ENCODE measurements around the gene PRKAA1. TPM values are rescaled to one million over a fixed set of nuclear protein-coding genes. Genes with fewer than 3 reads are reported as not detected.

PRKAA1 gene
- total and polyA plus RNA-seq, 5 experiments from 2014 or later = 33.8 to 115 (median 36.8) TPM

DNA sequence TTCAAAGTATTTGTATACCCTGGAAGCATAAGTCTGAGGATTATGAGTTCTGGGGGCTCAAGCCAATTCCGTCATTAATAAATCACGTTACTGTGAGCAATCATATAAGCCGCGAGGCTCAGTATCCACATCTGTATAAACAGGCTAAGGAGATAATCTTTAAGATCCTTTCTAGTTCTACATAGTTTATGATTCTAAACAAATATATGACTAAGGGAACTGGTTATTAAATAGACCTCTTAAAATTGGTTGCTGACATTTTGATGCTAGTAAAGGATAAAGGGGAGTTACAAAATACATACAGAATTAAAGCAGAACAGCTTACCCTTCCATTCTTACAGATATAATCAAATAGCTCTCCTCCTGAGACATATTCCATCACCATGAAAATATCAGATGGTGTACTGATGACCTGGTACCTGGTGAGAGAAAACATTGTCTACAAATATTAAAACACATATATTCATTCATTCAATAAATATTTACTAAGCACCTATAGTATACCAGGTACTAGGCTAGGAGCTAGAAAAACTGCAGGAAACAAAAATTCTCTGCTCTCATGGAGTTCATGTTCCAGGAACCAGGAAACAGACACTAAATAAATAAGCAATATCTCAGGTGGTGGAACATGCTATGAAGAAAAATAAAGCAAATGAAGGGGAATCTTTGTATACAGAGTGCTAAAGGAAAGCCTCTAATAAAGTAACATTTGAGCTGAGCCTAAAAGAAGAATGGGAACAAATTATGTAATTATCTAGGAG lies 22.9 kb downstream of the PRKAA1 start:
- POLR2A ChIA-PET = no interaction called here
- no peak overlapping the region for H3K4me3 Mint-ChIP-seq
- H3K4me1 Mint-ChIP-seq = peaks cover 12 to 24% (median 15%) of the 10 kb centered on the region in 4 donors
- H3K9me3 Mint-ChIP-seq = no peaks in the 10 kb centered on the region
- peak overlapping the region in 2 of 10 donors; percentile 16 to 36 for H3K27ac Mint-ChIP-seq
- no peaks in the 10 kb centered on the region for H3K27me3 Mint-ChIP-seq
- peaks cover 0 to 70% (median 3%) of the 10 kb centered on the region in 3 donors for H3K36me3 Mint-ChIP-seq
- DNase-seq (no peak), ATAC-seq (no peak)

DNA sequence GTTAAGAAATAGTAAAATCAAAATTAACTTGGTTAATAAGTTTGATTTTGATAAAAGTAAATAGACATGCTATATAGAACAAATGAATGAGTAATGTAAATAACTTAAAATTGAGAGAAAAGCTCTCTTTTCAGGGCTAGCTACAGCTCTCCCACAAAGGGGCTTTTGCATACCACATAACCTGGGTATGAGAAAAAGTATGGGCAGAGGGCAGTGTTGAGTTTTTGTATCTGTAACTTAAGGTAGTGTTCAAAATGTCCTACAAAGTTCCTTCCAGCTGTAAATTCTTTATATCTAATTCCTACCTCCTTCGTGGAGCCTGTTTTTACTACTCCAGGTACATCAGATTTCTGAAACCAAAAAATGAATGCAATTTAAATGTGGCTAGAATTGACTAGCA lies 23.6 kb downstream of the PRKAA1 start:
- no peaks in the 10 kb centered on the region for H3K27me3 Mint-ChIP-seq
- POLR2A ChIA-PET = no interaction called here
- peaks cover 11 to 19% (median 12%) of the 10 kb centered on the region in 4 donors for H3K4me1 Mint-ChIP-seq
- no peak overlapping the region for H3K4me3 Mint-ChIP-seq
- ATAC-seq (peak in 1 of 2 donors; percentile 44), DNase-seq (no peak)
- no peaks in the 10 kb centered on the region for H3K9me3 Mint-ChIP-seq
- peak overlapping the region in 1 of 10 donors; percentile 47 for H3K27ac Mint-ChIP-seq
- H3K36me3 Mint-ChIP-seq = peaks cover 0 to 72% (median 3%) of the 10 kb centered on the region in 3 donors

GRCh38 chr5:40770764-40771163 lies 27.4 kb downstream of the PRKAA1 start:
- H3K9me3 Mint-ChIP-seq = no peaks in the 10 kb centered on the region
- peaks cover 0 to 4% (median under 1%) of the 10 kb centered on the region in 4 donors for H3K4me1 Mint-ChIP-seq
- POLR2A ChIA-PET = no interaction called here
- H3K27me3 Mint-ChIP-seq = no peaks in the 10 kb centered on the region
- peaks cover 0 to 77% (median 3%) of the 10 kb centered on the region in 3 donors for H3K36me3 Mint-ChIP-seq
- ATAC-seq (no peak), DNase-seq (no peak)
- H3K4me3 Mint-ChIP-seq = no peak overlapping the region
- peak overlapping the region in 1 of 10 donors; percentile 69 for H3K27ac Mint-ChIP-seq

DNA sequence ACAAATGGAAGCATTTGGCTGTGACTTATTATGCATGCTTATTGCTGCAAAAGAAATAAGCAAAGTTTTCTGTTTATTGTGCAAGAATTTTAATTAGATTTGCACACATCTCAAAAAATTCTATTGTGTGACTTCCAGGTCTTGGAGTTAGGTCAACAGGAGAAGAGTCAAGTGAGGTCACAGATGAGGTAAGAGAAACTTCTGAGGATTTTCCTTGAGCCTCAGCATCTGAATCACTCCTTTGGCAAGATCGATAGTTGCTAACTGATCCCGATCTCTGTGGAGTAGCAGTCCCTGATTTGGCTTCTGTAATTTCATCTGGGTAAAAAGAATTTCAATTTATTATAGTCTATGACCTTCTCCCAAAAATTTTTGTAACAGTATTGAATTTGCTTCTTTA lies 35.5 kb downstream of the PRKAA1 start:
- Mint-ChIP-seq H3K27ac (peak overlapping the region in 1 of 10 donors; percentile 48), H3K27me3 (no peaks in the 10 kb centered on the region), H3K4me1 (no peaks in the 10 kb centered on the region), H3K36me3 (peaks cover 0 to 71% (median 8%) of the 10 kb centered on the region in 3 donors), H3K9me3 (no peaks in the 10 kb centered on the region), H3K4me3 (no peak overlapping the region)
- ATAC-seq (no peak), DNase-seq (no peak)
- POLR2A ChIA-PET = no interaction called here

- no peaks in the 10 kb centered on the region for H3K9me3 Mint-ChIP-seq
- peaks cover 6 to 14% (median 9%) of the 10 kb centered on the region in 4 donors for H3K4me1 Mint-ChIP-seq
- ATAC-seq (no peak), DNase-seq (no peak)
- peak overlapping the region in 1 of 10 donors; percentile 46 for H3K27ac Mint-ChIP-seq
- peaks cover 0 to 29% (median 5%) of the 10 kb centered on the region in 3 donors for H3K36me3 Mint-ChIP-seq
- H3K4me3 Mint-ChIP-seq = peak overlapping the region in 2 of 10 donors; percentile 11 to 60
- POLR2A ChIA-PET = no interaction called here
- H3K27me3 Mint-ChIP-seq = no peaks in the 10 kb centered on the region
Measured at GRCh38 chr5:40757400-40757799, 40.8 kb downstream of the PRKAA1 start.

DNA sequence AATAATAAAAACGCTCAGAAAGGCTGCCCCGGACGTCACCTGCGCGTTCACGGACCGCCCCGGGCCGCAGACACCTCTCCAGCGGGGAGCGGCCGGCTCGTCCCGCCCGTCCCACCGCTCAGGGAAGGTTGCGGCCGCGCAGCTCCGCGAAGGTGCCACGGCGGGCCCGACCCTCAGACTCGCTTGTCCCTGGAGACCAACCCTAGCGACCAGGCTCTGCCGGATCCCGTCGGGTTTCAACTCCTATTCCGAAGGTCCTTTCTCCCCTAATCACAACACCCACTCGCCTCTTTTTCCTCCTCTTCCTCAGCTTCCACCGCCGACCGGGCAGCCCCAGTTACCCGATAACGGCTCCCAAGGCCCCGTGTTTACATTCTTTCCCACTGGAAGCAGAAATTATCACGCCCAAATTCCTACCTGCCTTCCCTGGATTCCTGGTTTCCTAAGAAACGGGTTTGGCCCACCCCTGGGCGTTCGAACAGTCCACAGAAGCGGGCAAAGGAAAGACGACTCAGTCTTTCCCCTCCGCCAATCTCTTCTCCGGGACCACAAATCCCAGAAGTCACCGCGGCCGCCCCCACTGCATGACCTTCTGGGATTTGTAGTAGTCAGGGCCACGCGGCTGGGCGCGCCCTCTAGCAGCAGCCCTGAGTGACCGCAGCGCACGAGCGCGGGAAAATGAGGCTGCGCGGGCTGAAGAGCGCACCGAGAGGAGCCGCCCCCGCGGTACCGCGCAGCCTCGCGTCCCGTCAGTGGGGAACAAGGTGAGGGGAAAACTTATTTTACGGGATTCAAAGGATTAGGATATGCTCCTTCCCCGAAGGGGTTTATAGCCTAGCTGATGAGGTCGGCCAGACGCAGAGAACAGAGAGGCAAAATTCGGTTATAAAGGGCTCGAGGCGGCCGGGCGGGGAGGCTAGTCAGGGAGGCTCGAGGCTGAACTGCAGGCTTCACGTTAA lies 42.5 kb downstream of the PRKAA1 start, which contains the start of gene TTC33:
Gene TTC33, minus strand, starts transcription at position 555 of the 959 bp plus-strand sequence. CDS start 8,943 bp downstream, outside the sequence.
- H3K4me3 Mint-ChIP-seq = peak within 1 kb of the TSS in 1 of 10 donors; percentile 29
- peak; percentile 83 to 88 for ATAC-seq
- H3K27ac Mint-ChIP-seq = no peak within 1 kb of the TSS
- no peaks in the 10 kb centered on the region for H3K9me3 Mint-ChIP-seq
- no peaks in the 10 kb centered on the region for H3K27me3 Mint-ChIP-seq
- H3K4me1 Mint-ChIP-seq = peaks cover 12 to 28% (median 18%) of the 10 kb centered on the region in 4 donors
- H3K36me3 Mint-ChIP-seq = peaks cover 0 to 20% (median 6%) of the 10 kb centered on the region in 3 donors
- peak; percentile 89 to 95 (median 92) for DNase-seq
- POLR2A ChIA-PET = interaction anchor here (0.6 to 2.4 kb wide), 3 partner anchors 42 to 1573 kb away, joined by 3 to 9 read pairs (median 7); partner anchors contain the start of genes PRKAA1 and RPL37

GRCh38 chr5:40755093-40755406 lies 43.1 kb downstream of the PRKAA1 start:
- Mint-ChIP-seq H3K4me1 (peaks cover 13 to 31% (median 22%) of the 10 kb centered on the region in 4 donors), H3K27me3 (no peaks in the 10 kb centered on the region), H3K27ac (no peak overlapping the region), H3K4me3 (no peak overlapping the region), H3K36me3 (peaks cover 0 to 17% (median 8%) of the 10 kb centered on the region in 3 donors), H3K9me3 (no peaks in the 10 kb centered on the region)
- ATAC-seq (peak; percentile 69 to 75), DNase-seq (peak; percentile 32 to 82 (median 64))
- POLR2A ChIA-PET = interaction anchor here (0.6 to 2.4 kb wide), 3 partner anchors 43 to 1573 kb away, joined by 3 to 9 read pairs (median 7); partner anchors contain the start of genes PRKAA1 and RPL37

DNA sequence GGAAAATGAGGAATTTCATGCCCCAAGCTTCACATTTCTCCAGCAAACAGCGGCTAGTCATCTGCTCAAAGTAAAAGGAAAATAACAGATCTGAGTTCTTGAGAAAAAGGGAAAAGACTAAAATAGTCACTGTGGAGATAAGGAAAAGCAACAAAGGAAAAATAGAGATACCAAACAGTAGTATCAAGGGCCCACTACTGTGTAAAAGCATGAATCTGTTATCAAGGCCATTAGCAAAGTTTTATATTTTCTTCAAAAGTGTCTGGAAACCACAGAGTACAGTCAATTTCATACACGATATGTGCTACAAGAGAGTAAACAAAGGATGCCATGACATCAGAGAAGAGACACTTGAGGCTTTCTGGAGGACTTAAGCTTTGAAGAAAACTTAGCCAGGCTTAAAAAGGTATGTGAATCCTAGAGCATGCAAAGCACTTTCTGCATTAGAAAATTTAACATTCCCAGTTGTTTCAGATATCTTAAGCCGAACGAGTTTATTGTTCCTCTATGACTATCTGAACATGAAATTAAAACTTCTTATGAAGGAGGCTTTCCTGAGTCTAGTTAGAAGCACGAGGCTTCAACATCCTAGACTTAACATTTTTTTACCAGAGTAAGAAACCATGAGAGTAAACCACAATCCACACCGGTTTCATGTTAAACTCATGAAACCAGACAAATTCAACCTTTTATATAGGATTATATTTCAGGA lies 43.6 kb downstream of the PRKAA1 start:
- no peaks in the 10 kb centered on the region for H3K9me3 Mint-ChIP-seq
- no peak overlapping the region for H3K27ac Mint-ChIP-seq
- peaks cover 0 to 17% (median 8%) of the 10 kb centered on the region in 3 donors for H3K36me3 Mint-ChIP-seq
- no peak overlapping the region for H3K4me3 Mint-ChIP-seq
- H3K4me1 Mint-ChIP-seq = peaks cover 13 to 31% (median 23%) of the 10 kb centered on the region in 4 donors
- peak; percentile 41 to 68 for ATAC-seq
- peak in 3 of 10 donors; percentile 37 to 70 (median 65) for DNase-seq
- POLR2A ChIA-PET = interaction anchor here (1.8 to 2.4 kb wide), 2 partner anchors 44 to 80 kb away, joined by 7 to 9 read pairs; partner anchors contain the start of genes PRKAA1 and RPL37
- no peaks in the 10 kb centered on the region for H3K27me3 Mint-ChIP-seq

DNA sequence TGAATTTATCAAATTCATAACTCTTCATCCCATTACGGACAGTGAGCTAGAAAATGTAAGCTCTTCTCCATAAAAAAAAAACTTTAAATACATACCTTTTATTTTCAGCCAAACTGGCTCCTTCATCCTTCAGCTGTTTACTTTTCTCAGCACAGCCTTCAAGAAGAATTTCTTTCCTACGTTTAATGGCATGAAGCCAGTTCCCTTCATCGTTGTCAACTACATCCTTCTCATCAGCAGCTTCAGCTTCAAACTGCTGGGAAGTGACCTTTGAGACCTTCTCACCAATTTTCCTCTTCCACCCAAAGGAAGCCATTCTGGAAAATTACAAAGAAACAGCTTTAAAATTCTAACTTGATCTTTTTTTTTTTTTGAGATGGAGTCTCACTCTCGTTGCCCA lies 51.5 kb downstream of the PRKAA1 start:
- Mint-ChIP-seq H3K4me3 (no peak overlapping the region), H3K36me3 (peaks cover 4 to 51% (median 16%) of the 10 kb centered on the region in 3 donors), H3K27ac (no peak overlapping the region), H3K27me3 (no peaks in the 10 kb centered on the region), H3K9me3 (no peaks in the 10 kb centered on the region), H3K4me1 (peaks cover 18 to 41% (median 31%) of the 10 kb centered on the region in 4 donors)
- ATAC-seq (no peak), DNase-seq (no peak)
- POLR2A ChIA-PET = interaction anchor here (0.6 kb wide), 1 partner anchor 67 kb away, joined by 3 read pairs; the partner anchor contains the start of gene PTGER4

DNA sequence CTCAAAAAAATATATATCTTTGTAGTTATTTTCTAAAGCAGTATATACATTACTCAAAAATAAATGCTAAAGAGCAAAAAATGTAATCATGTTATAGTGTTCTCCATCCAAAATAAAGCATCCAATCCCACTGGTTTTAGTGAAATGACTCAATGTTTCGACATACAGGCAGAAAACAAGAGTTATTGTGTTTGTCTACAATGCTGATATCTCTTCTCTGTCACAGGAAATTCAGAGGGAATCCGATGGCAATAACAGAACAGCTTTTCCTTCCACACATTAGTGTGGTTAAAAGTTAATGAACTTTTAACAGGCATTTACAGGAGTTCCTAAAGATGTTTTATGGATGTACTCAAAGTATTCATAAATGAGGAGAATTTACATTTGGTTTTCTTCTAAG lies 54.4 kb downstream of the PRKAA1 start:
- POLR2A ChIA-PET = no interaction called here
- no peak overlapping the region for H3K4me3 Mint-ChIP-seq
- ATAC-seq = no peak
- H3K9me3 Mint-ChIP-seq = peaks cover 0 to 17% (median 7%) of the 10 kb centered on the region in 9 donors
- H3K4me1 Mint-ChIP-seq = peaks cover 8 to 25% (median 18%) of the 10 kb centered on the region in 4 donors
- H3K36me3 Mint-ChIP-seq = peaks cover 24 to 70% (median 36%) of the 10 kb centered on the region in 3 donors
- no peaks in the 10 kb centered on the region for H3K27me3 Mint-ChIP-seq
- DNase-seq = no peak
- H3K27ac Mint-ChIP-seq = peak overlapping the region in 1 of 10 donors; percentile 12

DNA sequence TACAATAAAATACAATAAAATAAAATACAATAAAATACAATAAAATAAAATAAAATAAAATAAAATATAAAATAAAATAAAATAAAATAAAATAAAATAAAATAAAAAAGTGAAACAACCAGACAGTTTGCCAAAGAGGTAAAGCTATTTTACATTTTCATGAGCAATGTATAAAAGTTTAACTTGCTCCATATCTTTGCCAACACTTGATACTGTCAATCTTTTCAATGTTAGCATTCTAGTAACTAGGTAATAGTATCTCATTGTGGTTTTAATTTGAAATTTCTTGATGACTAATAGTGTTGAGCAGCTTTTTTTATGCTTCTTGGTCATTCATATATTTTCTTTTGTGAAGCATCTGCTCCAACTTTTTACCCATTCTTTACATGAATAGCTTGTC lies 59.7 kb downstream of the PRKAA1 start:
- no peak for DNase-seq
- ATAC-seq = no peak
- H3K4me3 Mint-ChIP-seq = no peak overlapping the region
- peaks cover 24 to 59% (median 36%) of the 10 kb centered on the region in 3 donors for H3K36me3 Mint-ChIP-seq
- peaks cover 14 to 27% (median 26%) of the 10 kb centered on the region in 4 donors for H3K4me1 Mint-ChIP-seq
- peaks cover 0 to 17% (median 7%) of the 10 kb centered on the region in 9 donors for H3K9me3 Mint-ChIP-seq
- H3K27ac Mint-ChIP-seq = no peak overlapping the region
- POLR2A ChIA-PET = no interaction called here
- no peaks in the 10 kb centered on the region for H3K27me3 Mint-ChIP-seq
